Coronary artery (tissue), 2 donors: Measurements from ENCODE around the gene PRR14L.
"Not testable (repeated sequence)": the region's sequence is repeated elsewhere in the genome, so short reads cannot be mapped to it uniquely, and the experiment has no call there.

Experiments
- DNase-seq: peaks from one replicate; pipeline ENCODE4 v3.0.0-alpha.2; 2017; ENCODE audit warnings: low spot score
- H3K27ac ChIP-seq, 2 donors: fragments of 200-600 bp; sonication (generic); one replicate each; pipeline ENCODE4 v1.5.1; 2016 to 2019
- H3K4me3 ChIP-seq: fragments of 200-600 bp; sonication (generic); 2 replicates; pipeline ENCODE4 v1.5.1; 2016; ENCODE audit warnings: mild to moderate bottlenecking, moderate library complexity
- CTCF ChIP-seq: fragments of 200-600 bp; sonication (generic); IDR thresholded peaks from one replicate; pipeline ENCODE4 v1.5.1; 2019; ENCODE audit warnings: antibody characterized with exemption

Gene PRR14L

GRCh38 chr22:31750365-31751284 is 693 bp upstream of the PRR14L start:
- no peak for TF ChIP-seq CTCF
- Histone ChIP-seq H3K27ac (peak overlapping the region; percentile 76 to 85), H3K4me3 (peak overlapping the region; percentile 85)
- DNase-seq = no peak

- no peak for TF ChIP-seq CTCF
- DNase-seq = no peak
- Histone ChIP-seq H3K4me3 (peak overlapping the region; percentile 85), H3K27ac (no peak overlapping the region)
These were observed 1.4 kb downstream of the PRR14L start for GRCh38 chr22:31748490-31748889.

DNA sequence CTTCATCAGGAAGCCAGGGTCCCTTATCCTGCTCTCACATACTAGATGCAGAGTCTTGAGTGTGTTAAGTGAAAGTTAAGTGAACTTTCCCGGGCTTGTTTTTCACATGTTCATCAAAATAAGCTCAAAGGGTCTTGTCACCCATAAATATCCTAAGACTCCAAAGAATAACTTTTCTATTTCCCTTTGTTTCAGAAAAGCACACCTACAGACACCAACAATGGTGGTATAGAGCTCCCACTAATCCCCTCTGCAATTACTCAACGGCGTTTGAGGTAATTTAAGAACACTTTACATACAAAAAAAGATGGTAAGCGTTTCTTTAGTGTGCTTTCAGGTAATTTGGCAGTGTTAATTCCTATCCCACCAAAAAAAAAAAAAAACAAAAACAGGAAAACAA is 2.5 kb downstream of the PRR14L start:
- TF ChIP-seq CTCF = no peak
- Histone ChIP-seq H3K27ac (no peak overlapping the region), H3K4me3 (no peak overlapping the region)
- no peak for DNase-seq

- no peak for TF ChIP-seq CTCF
- Histone ChIP-seq H3K27ac (no peak overlapping the region), H3K4me3 (no peak overlapping the region)
- DNase-seq = no peak
These were observed 6.1 kb downstream of the PRR14L start for GRCh38 chr22:31743871-31744270.

DNA sequence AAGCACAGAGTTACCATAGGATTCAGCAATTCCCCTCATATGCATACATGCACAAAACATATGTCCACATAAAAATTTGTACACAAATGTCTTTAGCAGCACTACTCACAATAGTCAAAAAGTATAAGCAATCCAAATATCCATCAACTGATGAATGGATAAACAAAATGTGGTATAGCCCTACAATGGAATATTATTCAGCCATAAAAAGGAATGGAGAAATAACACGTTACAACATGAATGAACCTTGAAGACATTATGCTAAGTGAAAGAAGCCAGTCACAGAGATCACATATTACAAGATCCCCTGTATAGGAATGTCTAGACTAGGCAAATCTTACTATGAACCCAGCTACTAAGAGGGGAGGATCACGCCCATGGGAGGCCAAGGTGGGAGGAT is 7.2 kb downstream of the PRR14L start:
- TF ChIP-seq CTCF = no peak
- DNase-seq = no peak
- H3K4me3 ChIP-seq = no peak overlapping the region
- no peak overlapping the region for H3K27ac ChIP-seq

DNA sequence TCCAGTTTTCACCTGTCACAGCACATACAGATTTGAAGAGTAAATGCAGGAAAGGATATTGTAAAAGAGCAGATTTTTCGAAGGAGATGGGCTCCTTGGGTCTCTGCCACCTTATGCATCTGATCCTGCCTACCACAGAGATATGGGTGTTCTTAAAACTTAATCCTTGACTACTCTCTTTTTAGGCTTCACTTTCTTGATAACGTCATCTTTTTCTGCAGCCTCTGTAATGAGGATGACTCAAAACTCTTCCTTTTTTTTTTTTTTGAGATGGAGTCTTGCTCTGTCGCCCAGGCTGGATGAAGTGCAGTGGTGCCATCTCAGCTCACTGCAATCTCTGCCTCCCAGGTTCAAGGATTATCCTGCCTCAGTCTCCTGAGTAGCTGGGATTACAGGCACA is 7.8 kb downstream of the PRR14L start:
- no peak for DNase-seq
- TF ChIP-seq CTCF = no peak

DNA sequence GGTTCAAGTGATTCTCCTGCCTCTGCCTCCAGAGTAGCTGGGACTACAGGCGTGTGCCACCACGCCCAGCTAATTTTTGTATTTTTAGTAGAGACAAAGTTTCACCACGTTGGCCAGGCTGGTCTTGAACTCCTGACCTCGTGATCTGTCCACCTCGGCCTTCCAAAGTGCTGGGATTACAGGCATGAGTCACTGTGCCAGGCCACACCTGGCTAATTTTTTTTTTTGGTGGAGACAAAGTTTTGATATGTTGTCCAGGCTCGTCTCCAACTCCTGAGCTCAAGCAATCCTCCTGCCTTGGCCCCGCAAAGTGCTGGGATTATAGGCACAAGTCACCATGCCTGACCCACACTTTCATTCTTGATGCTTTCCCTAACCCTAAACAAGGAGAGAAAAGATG is 9.6 kb downstream of the PRR14L start:
- not testable (repeated sequence) for DNase-seq, H3K4me3 ChIP-seq
- peak overlapping the region in 1 of 2 donors; percentile 57 for H3K27ac ChIP-seq

More for the DNA sequence above, 7.8 kb downstream of the PRR14L start:
- Histone ChIP-seq H3K27ac (no peak overlapping the region), H3K4me3 (no peak overlapping the region)
